Stimulated activated CD8-positive, alpha-beta memory T cell treated with anti-CD3 and anti-CD28 coated beads, Interleukin-12 subunit alpha, Interleukin-12 subunit beta, amount 100 ng/mL, for 1 hour (primary cell): Measurements from ENCODE around the gene PTTG1IP.

Experiments
- DNase-seq: peaks from one replicate; pipeline ENCODE4 v3.0.0-alpha.2; 2020; ENCODE audit warnings: low read depth

Gene PTTG1IP

GRCh38 chr21:44862869-44863685 lies 10.4 kb downstream of the PTTG1IP start:
- no peak for DNase-seq

- DNase-seq = no peak
Observed at GRCh38 chr21:44858791-44859190, 14.7 kb downstream of the PTTG1IP start.

GRCh38 chr21:44858291-44858690 lies 15.2 kb downstream of the PTTG1IP start:
- DNase-seq = no peak

- DNase-seq = no peak
Observed at GRCh38 chr21:44857127-44857892, 16.2 kb downstream of the PTTG1IP start.

GRCh38 chr21:44856131-44856530 lies 17.4 kb downstream of the PTTG1IP start:
- no peak for DNase-seq

- no peak for DNase-seq
Observed at GRCh38 chr21:44855572-44855971, 17.9 kb downstream of the PTTG1IP start.

- DNase-seq = no peak
Observed at GRCh38 chr21:44854664-44855446, 18.6 kb downstream of the PTTG1IP start.

- DNase-seq = no peak
Observed at GRCh38 chr21:44854391-44854663, 19.2 kb downstream of the PTTG1IP start.

- DNase-seq = no peak
Observed at GRCh38 chr21:44853601-44854390, 19.7 kb downstream of the PTTG1IP start.

GRCh38 chr21:44850905-44851657 lies 22.4 kb downstream of the PTTG1IP start:
- DNase-seq = no peak

GRCh38 chr21:44850208-44850800 lies 23.2 kb downstream of the PTTG1IP start:
- DNase-seq = no peak

GRCh38 chr21:44849616-44850130 lies 23.8 kb downstream of the PTTG1IP start:
- DNase-seq = no peak

- DNase-seq = no peak
Observed at GRCh38 chr21:44848821-44849521, 24.5 kb downstream of the PTTG1IP start.

GRCh38 chr21:44847261-44848056 lies 26.0 kb downstream of the PTTG1IP start:
- DNase-seq = no peak

- DNase-seq = no peak
Observed at GRCh38 chr21:44846485-44847260, 26.8 kb downstream of the PTTG1IP start.

GRCh38 chr21:44846224-44846484 lies 27.3 kb downstream of the PTTG1IP start:
- DNase-seq = no peak

GRCh38 chr21:44845418-44846223 lies 27.9 kb downstream of the PTTG1IP start:
- DNase-seq = peak; percentile 17

GRCh38 chr21:44844256-44844655 lies 29.2 kb downstream of the PTTG1IP start:
- no peak for DNase-seq
